Kidney (tissue), 14 donors: Measurements from ENCODE around the gene SPINK2. TPM values are rescaled to one million over a fixed set of nuclear protein-coding genes. Genes with fewer than 3 reads are reported as not detected.

ENCODE experiments used
- DNase-seq, 5 donors: peaks; one replicate each; pipeline ENCODE4 v3.0.0-alpha.2; 2013 to 2020
- FAIRE-seq: peaks from 2 replicates; lab custom pipeline; 2012; peaks lifted over from hg19 to GRCh38; lab: Jason Lieb, UNC
- H3K27ac ChIP-seq, 2 donors: one replicate each; pipeline ENCODE4 v1.7.0; 2013; ENCODE audit warnings: low read depth in 2 of 2, low read length in 2 of 2, inconsistent platforms in 1 of 2
- H3K27me3 ChIP-seq: one replicate; pipeline ENCODE4 v1.7.1; 2013; ENCODE audit warnings: low read length, inconsistent platforms; ENCODE audit not compliant: control insufficient read depth, insufficient read depth
- H3K36me3 ChIP-seq, 3 donors: one replicate each; pipeline versions ENCODE4 v1.7.0 to v1.7.1; 2013; ENCODE audit warnings: low read length in 3 of 3, control low read depth in 1 of 3, inconsistent platforms in 1 of 3; ENCODE audit not compliant: insufficient read depth in 3 of 3, control insufficient read depth in 2 of 3
- H3K4me1 ChIP-seq, 3 donors: one replicate each; pipeline versions ENCODE4 v1.7.0 to v1.7.1; 2013; ENCODE audit warnings: low read length in 3 of 3, inconsistent platforms in 1 of 3, low read depth in 1 of 3; ENCODE audit not compliant: control insufficient read depth in 2 of 3, insufficient read depth in 2 of 3
- H3K4me3 ChIP-seq, 3 donors: one replicate each; pipeline versions ENCODE4 v1.7.0 to v1.8.1; 2013; ENCODE audit warnings: low read length in 3 of 3, control low read depth in 1 of 3, inconsistent platforms in 1 of 3
- H3K9ac ChIP-seq, 3 donors: one replicate each; pipeline versions ENCODE4 v1.7.0 to v1.7.1; 2013; ENCODE audit warnings: low read length in 3 of 3, control low read depth in 1 of 3, inconsistent platforms in 1 of 3
- H3K9me3 ChIP-seq, 3 donors: one replicate each; pipeline versions ENCODE4 v1.7.0 to v1.7.1; 2013; ENCODE audit warnings: low read length in 3 of 3, control low read depth in 1 of 3, inconsistent platforms in 1 of 3; ENCODE audit not compliant: control insufficient read depth in 2 of 3, insufficient read depth in 1 of 3
- CTCF ChIP-seq: IDR thresholded peaks from 3 replicates; pipeline ENCODE4 v1.5.1; 2012; ENCODE audit warnings: mild to moderate bottlenecking, moderate library complexity, borderline replicate concordance; ENCODE audit not compliant: insufficient read depth; ENCODE audit errors: extremely low read depth
- intact Hi-C: fragments of 100-400 bp; cut with DNase I; formaldehyde crosslinking; loops from one replicate; pipeline ENCODE4 v1.11.1; 2022
- polyA plus RNA-seq: library from polyadenylated mRNA; stranded (reverse); fragments of 350-450 nt; fragmentation: Illumina TruSeq; extraction: RNeasy Lipid Tissue Mini Kit (QIAGEN cat#74804); gene quantifications from one replicate; pipeline ENCODE4 v1.2.3, GENCODE V29; 2014; ENCODE audit warnings: low read depth, low replicate concordance; ENCODE audit not compliant: insufficient read depth
- total RNA-seq: library from RNA; stranded (reverse); fragmentation: NEBNext Ultra II Directional; extraction: Animal tissue kit (Norgen Biotek cat#: 25700); gene quantifications from one replicate; pipeline ENCODE4 v1.2.1, GENCODE V29; 2021
- donor health status: control.
- donor health status: control.
- donor health status: control.
- donor health status: control.
- donor health status: control.
- donor health status: DM: yes; HTN: yes; CAD: no.
- donor health status: Normal renal cell carcinoma (clear cell type).

The SPINK2 gene
- total and polyA plus RNA-seq, 2 donors from 2014 or later, result 1.0 TPM; not detected in 1

GRCh38 chr4:56760183-56760582 is 61.3 kb downstream of the SPINK2 start:
- no peak overlapping the region for H3K4me3 ChIP-seq
- H3K9ac ChIP-seq, result no peak overlapping the region
- no peak overlapping the region for H3K27ac ChIP-seq
- H3K27me3 ChIP-seq, result no peaks in the 10 kb centered on the region
- H3K36me3 ChIP-seq, result no peaks in the 10 kb centered on the region
- TF ChIP-seq CTCF, result no peak
- no peak for FAIRE-seq
- DNase-seq, result no peak
- no peaks in the 10 kb centered on the region for H3K9me3 ChIP-seq
- H3K4me1 ChIP-seq, result peaks cover 0 to 5% (median 0%) of the 10 kb centered on the region in 3 donors
- intact Hi-C loops, result no loop called here

Other genes starting within 250 kb of the SPINK2 start
- gene HOPX, start 140.4 kb downstream of the SPINK2 start, total RNA-seq, result 17.6 TPM
- gene HOPX, start 140.4 kb downstream of the SPINK2 start, polyA plus RNA-seq, result 8.9 TPM
- 54.7 TPM for gene REST, start 86.2 kb upstream of the SPINK2 start, total RNA-seq
- gene REST, start 86.2 kb upstream of the SPINK2 start, polyA plus RNA-seq, result 5.9 TPM
- 14.2 TPM for gene NOA1, start 155.9 kb upstream of the SPINK2 start, total RNA-seq
- gene NOA1, start 155.9 kb upstream of the SPINK2 start, polyA plus RNA-seq, result 8.7 TPM
- 78.2 TPM for gene POLR2B, start 157.2 kb upstream of the SPINK2 start, total RNA-seq
- gene POLR2B, start 157.2 kb upstream of the SPINK2 start, polyA plus RNA-seq, result 30.6 TPM